Neural cell (in vitro differentiated cells): ENCODE data around the gene MYRIP.

ENCODE experiments used
- CTCF ChIP-seq: fragments of 450-650 bp; IDR thresholded peaks from 2 replicates; pipeline ENCODE4 v1.5.1; 2014; ENCODE audit warnings: antibody characterized with exemption, mild to moderate bottlenecking, moderate library complexity; ENCODE audit not compliant: poor library complexity, severe bottlenecking
- EZH2 ChIP-seq: fragments of 200-600, 300-800 bp; shearing (Covaris generic), sonication (generic); IDR thresholded peaks from 2 replicates; pipeline ENCODE4 v1.6.1; 2014; ENCODE audit warnings: antibody characterized with exemption, low read length, borderline replicate concordance, mild to moderate bottlenecking; ENCODE audit not compliant: insufficient read depth, poor library complexity, severe bottlenecking
- MXI1 ChIP-seq: fragments of 450-650 bp; conservative IDR thresholded peaks from 2 replicates; pipeline ENCODE4 v1.6.1; 2014; ENCODE audit warnings: antibody characterized with exemption, mild to moderate bottlenecking; ENCODE audit not compliant: poor library complexity, severe bottlenecking
- POLR2AphosphoS5 ChIP-seq: IDR thresholded peaks from 2 replicates; pipeline ENCODE4 v1.6.1; 2012
- TAF1 ChIP-seq: IDR thresholded peaks from 2 replicates; pipeline ENCODE4 v1.6.1; 2012; ENCODE audit warnings: low read depth
- TF ChIP-seq, protein P1 (sequence below): IDR thresholded peaks from 2 replicates; pipeline ENCODE4 v1.6.1; 2012; ENCODE audit warnings: borderline replicate concordance

GRCh38 chr3:40071683-40072238, 262.4 kb downstream of the MYRIP start:
- TF ChIP-seq TAF1: no peak
- no peak for TF ChIP-seq CTCF
- no peak for TF ChIP-seq POLR2AphosphoS5
- TF ChIP-seq, protein P1, sequence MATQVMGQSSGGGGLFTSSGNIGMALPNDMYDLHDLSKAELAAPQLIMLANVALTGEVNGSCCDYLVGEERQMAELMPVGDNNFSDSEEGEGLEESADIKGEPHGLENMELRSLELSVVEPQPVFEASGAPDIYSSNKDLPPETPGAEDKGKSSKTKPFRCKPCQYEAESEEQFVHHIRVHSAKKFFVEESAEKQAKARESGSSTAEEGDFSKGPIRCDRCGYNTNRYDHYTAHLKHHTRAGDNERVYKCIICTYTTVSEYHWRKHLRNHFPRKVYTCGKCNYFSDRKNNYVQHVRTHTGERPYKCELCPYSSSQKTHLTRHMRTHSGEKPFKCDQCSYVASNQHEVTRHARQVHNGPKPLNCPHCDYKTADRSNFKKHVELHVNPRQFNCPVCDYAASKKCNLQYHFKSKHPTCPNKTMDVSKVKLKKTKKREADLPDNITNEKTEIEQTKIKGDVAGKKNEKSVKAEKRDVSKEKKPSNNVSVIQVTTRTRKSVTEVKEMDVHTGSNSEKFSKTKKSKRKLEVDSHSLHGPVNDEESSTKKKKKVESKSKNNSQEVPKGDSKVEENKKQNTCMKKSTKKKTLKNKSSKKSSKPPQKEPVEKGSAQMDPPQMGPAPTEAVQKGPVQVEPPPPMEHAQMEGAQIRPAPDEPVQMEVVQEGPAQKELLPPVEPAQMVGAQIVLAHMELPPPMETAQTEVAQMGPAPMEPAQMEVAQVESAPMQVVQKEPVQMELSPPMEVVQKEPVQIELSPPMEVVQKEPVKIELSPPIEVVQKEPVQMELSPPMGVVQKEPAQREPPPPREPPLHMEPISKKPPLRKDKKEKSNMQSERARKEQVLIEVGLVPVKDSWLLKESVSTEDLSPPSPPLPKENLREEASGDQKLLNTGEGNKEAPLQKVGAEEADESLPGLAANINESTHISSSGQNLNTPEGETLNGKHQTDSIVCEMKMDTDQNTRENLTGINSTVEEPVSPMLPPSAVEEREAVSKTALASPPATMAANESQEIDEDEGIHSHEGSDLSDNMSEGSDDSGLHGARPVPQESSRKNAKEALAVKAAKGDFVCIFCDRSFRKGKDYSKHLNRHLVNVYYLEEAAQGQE: no peak
- no peak for TF ChIP-seq MXI1
- no peak for TF ChIP-seq EZH2
